GM12872 (cell line): ENCODE results near the gene ACTR5.

Experiments
- CTCF ChIP-seq: IDR thresholded peaks from 3 replicates; pipeline ENCODE4 v1.5.1; 2011; ENCODE audit warnings: low read depth, mild to moderate bottlenecking, low read length, moderate library complexity; ENCODE audit not compliant: insufficient read depth

The ACTR5 gene

GRCh38 chr20:38715646-38716045 is 32.6 kb upstream of the ACTR5 start:
- TF ChIP-seq CTCF, result no peak

- no peak for TF ChIP-seq CTCF
Observed at GRCh38 chr20:38722683-38723016, 25.6 kb upstream of the ACTR5 start.

DNA sequence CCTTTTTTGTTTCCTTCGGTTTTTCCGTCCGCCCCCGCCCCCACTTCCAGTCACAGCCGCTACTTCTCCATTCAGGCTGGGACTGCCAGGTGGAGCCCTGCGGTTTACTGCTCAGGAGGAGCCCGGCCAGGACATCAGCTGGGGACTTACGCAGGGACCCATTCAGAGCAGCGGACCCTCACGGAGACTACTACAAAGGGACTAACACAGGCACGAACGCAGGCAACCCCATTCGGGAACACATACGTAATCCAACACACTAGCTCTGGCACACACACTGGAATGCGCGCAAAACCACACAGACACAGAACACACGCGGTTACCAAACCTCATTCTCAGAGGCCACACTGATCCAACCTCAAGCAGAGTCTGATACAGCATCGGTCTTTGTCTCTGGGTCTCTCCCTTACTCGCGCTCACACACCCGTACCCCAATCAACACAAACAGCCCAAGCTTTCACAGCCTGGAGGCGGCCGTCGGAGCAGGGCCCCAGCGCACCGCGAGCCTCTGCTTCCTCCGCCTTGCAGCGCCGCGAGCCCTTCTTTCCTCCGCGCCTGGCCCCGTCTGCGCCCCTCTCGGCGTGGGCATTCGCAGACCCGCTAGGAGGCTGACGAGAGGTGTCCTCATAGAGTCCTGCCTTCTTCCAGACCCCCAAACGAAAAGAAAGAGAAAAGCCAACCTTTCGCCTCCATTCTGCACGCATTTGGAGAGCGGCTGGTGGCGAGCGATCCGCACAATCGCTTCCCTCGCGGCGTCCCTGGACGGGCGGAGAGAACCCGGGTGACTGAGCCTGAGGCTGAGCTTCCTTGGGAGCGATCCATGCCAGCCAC is 25.0 kb upstream of the ACTR5 start:
- no peak for TF ChIP-seq CTCF

GRCh38 chr20:38723848-38724625 is 24.2 kb upstream of the ACTR5 start, which contains the start of gene SLC32A1:
Gene SLC32A1 (plus strand): TSS chr20:38724486. CDS start chr20:38724725, 239 bp downstream.
- no peak for TF ChIP-seq CTCF

DNA sequence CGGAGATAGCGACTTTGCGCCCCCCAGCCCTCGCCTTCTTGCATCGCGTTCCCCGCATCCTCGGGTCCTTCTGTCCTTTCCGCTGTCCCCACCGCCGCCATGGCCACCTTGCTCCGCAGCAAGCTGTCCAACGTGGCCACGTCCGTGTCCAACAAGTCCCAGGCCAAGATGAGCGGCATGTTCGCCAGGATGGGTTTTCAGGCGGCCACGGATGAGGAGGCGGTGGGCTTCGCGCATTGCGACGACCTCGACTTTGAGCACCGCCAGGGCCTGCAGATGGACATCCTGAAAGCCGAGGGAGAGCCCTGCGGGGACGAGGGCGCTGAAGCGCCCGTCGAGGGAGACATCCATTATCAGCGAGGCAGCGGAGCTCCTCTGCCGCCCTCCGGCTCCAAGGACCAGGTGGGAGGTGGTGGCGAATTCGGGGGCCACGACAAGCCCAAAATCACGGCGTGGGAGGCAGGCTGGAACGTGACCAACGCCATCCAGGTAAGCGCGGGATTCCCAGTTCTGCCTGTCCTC is 23.6 kb upstream of the ACTR5 start:
- TF ChIP-seq CTCF, result no peak

DNA sequence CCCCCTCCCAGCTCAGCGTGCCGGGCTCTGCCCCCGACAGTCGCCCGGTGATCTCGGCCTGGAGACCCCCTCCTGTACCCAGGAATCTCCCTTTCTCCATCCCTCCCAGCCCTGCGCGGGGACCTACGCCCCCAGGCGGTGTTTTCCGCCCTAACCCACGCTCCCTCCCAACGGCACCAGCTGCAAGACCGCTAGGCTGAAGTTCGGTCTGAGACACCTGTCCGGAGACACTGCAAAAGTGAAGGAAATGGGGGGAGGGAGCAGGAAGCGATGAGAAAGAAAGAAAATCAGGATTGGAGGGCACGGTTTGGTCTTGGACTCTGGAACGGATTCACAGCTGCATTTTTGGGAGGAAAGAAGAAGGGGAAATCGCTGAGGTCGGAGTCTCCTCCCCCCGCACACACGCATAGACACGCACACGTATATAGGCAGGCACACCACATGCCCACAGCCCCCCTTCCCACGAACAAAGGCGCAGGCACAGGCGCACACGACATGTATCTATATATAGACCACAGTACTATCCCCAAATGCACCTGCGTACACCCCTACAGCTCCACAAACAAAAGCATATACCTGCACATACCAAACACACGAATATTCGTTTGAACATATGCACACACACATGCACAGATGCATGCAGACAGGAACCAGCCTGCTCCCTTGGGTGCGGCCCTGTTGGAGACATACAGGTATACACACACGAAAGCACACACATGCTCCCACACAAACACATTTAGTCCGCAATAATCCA is 22.9 kb upstream of the ACTR5 start:
- TF ChIP-seq CTCF, result no peak
